IMR-90 (cell line): ENCODE data around the gene PAGE2B. TPM values are rescaled to one million over a fixed set of nuclear protein-coding genes. Genes with fewer than 3 reads are reported as not detected.

Experiments used
- ATAC-seq: fragments of 200-7000 bp; cut with Tn5 transposase; 2 replicates; pipeline ENCODE4 v1.9.1; 2020; ENCODE audit warnings: low read depth, mild to moderate bottlenecking, moderate library complexity
- BruUV-seq: library from RNA; stranded (reverse); fragments of 400-500 nt; replicated peaks from 2 replicates; lab custom pipeline; 2021; lab: Mats Ljungman, UMichigan
- CTCF ChIA-PET: fragments of 300-600 bp; formaldehyde crosslinking; extraction: SDS; loops from one replicate; lab custom pipeline; 2021; ENCODE audit warnings: antibody characterized with exemption; lab: Yijun Ruan, JAX
- POLR2A ChIA-PET: fragments of 300-600 bp; sonication (Branson Sonifier 250); formaldehyde crosslinking; loops from one replicate; lab custom pipeline; 2022; ENCODE audit warnings: antibody characterized with exemption; ENCODE audit not compliant: unreplicated experiment; lab: Charles Lee
- DNase-seq: peaks from one replicate; pipeline ENCODE4 v3.0.0; 2013
- H2AFZ ChIP-seq: replicated peaks from 2 replicates; pipeline ENCODE3; 2013; ENCODE audit warnings: low read length, mild to moderate bottlenecking; ENCODE audit not compliant: poor library complexity
- H2AK5ac ChIP-seq: 2 replicates; pipeline ENCODE4 v1.6.1; 2013; ENCODE audit warnings: low read depth, low read length, inconsistent platforms
- H2AK9ac ChIP-seq: replicated peaks from 2 replicates; pipeline ENCODE3; 2013; ENCODE audit warnings: mild to moderate bottlenecking, low read depth, low read length, moderate library complexity; ENCODE audit not compliant: poor library complexity
- H2BK120ac ChIP-seq: 2 replicates; pipeline ENCODE4 v1.6.1; 2013; ENCODE audit warnings: low read depth, low read length, inconsistent platforms
- H2BK15ac ChIP-seq: 3 replicates; pipeline ENCODE4 v1.6.1; 2013; ENCODE audit warnings: low read depth, low read length, inconsistent platforms
- H2BK20ac ChIP-seq: 2 replicates; pipeline ENCODE4 v1.6.1; 2013; ENCODE audit warnings: low read depth, mild to moderate bottlenecking, inconsistent platforms, low read length, moderate library complexity
- H2BK5ac ChIP-seq: 2 replicates; pipeline ENCODE4 v1.6.1; 2013; ENCODE audit warnings: mild to moderate bottlenecking, low read depth, low read length, inconsistent platforms; ENCODE audit not compliant: poor library complexity, severe bottlenecking
- H3K14ac ChIP-seq: replicated peaks from 2 replicates; pipeline ENCODE4 v1.6.1; 2013; ENCODE audit warnings: low read depth, low read length, inconsistent platforms
- H3K18ac ChIP-seq: 2 replicates; pipeline ENCODE4 v1.6.1; 2013; ENCODE audit warnings: low read depth, low read length, control low read depth
- H3K23ac ChIP-seq: 2 replicates; pipeline ENCODE4 v1.6.1; 2013; ENCODE audit warnings: low read depth, low read length, inconsistent platforms
- H3K27ac ChIP-seq: 2 replicates; pipeline ENCODE4 v1.5.1; 2013; ENCODE audit warnings: mild to moderate bottlenecking, control low read depth, low read length; ENCODE audit not compliant: insufficient read depth
- H3K27me3 ChIP-seq: 2 replicates; pipeline ENCODE4 v1.6.1; 2013; ENCODE audit warnings: low read length; ENCODE audit not compliant: control insufficient read depth, insufficient read depth
- H3K36me3 ChIP-seq: 2 replicates; pipeline ENCODE4 v1.6.1; 2013; ENCODE audit warnings: low read length, mixed read lengths; ENCODE audit not compliant: control insufficient read depth, insufficient read depth
- H3K4ac ChIP-seq: 2 replicates; pipeline ENCODE4 v1.6.1; 2013; ENCODE audit warnings: low read depth, low read length, inconsistent platforms
- H3K4me1 ChIP-seq: 2 replicates; pipeline ENCODE4 v1.6.1; 2013; ENCODE audit warnings: low read length, mixed read lengths; ENCODE audit not compliant: control insufficient read depth, insufficient read depth
- H3K4me2 ChIP-seq: 2 replicates; pipeline ENCODE4 v1.6.1; 2013; ENCODE audit warnings: low read depth, mild to moderate bottlenecking, control low read depth, low read length, moderate library complexity
- H3K4me3 ChIP-seq: 2 replicates; pipeline ENCODE4 v1.5.1; 2013; ENCODE audit warnings: low read depth, mild to moderate bottlenecking, control low read depth, low read length, moderate library complexity; ENCODE audit not compliant: insufficient read depth
- H3K56ac ChIP-seq: 2 replicates; pipeline ENCODE4 v1.6.1; 2013; ENCODE audit warnings: low read length, inconsistent platforms; ENCODE audit not compliant: insufficient read depth; ENCODE audit errors: extremely low read depth
- H3K79me1 ChIP-seq, 2 experiments: 2 replicates each; pipeline ENCODE4 v1.6.1; 2013; ENCODE audit warnings: low read length in 2 of 2, inconsistent platforms in 1 of 2, low read depth in 1 of 2
- H3K9ac ChIP-seq: 2 replicates; pipeline ENCODE4 v1.6.1; 2013; ENCODE audit warnings: low read depth, low read length, control low read depth
- H3K9me1 ChIP-seq: 2 replicates; pipeline ENCODE4 v1.6.1; 2013; ENCODE audit warnings: low read length, inconsistent platforms; ENCODE audit not compliant: insufficient read depth
- H3K9me3 ChIP-seq: 2 replicates; pipeline ENCODE4 v1.6.1; 2013; ENCODE audit warnings: low read length; ENCODE audit not compliant: control insufficient read depth, insufficient read depth
- H4K20me1 ChIP-seq: 2 replicates; pipeline ENCODE4 v1.6.1; 2013; ENCODE audit warnings: low read length, inconsistent platforms; ENCODE audit not compliant: insufficient read depth
- H4K5ac ChIP-seq: 2 replicates; pipeline ENCODE4 v1.6.1; 2013; ENCODE audit warnings: mild to moderate bottlenecking, low read depth, low read length, control low read depth
- H4K8ac ChIP-seq, 2 experiments: 2 replicates each; pipeline ENCODE4 v1.6.1; 2013; ENCODE audit warnings: low read depth in 2 of 2, low read length in 2 of 2, control low read depth in 1 of 2, inconsistent platforms in 1 of 2
- H4K91ac ChIP-seq: 2 replicates; pipeline ENCODE4 v1.6.1; 2013; ENCODE audit warnings: low read depth, low read length, inconsistent platforms; ENCODE audit not compliant: insufficient read depth
- MAFK ChIP-seq: IDR thresholded peaks from 2 replicates; pipeline ENCODE4 v1.6.1; 2012; ENCODE audit warnings: low read depth, low read length, improper control_type of control experiment
- RAD21 ChIP-seq: IDR thresholded peaks from 2 replicates; pipeline ENCODE4 v1.6.1; 2012; ENCODE audit warnings: low read length, improper control_type of control experiment
- RCOR1 ChIP-seq: IDR thresholded peaks from 2 replicates; pipeline ENCODE4 v1.6.1; 2012; ENCODE audit warnings: mild to moderate bottlenecking, low read length, improper control_type of control experiment; ENCODE audit not compliant: insufficient replicate concordance
- SMC3 ChIP-seq: fragments of 150-350 bp; IDR thresholded peaks from 2 replicates; pipeline ENCODE4 v1.6.1; 2016; ENCODE audit warnings: low read depth, mild to moderate bottlenecking, antibody characterized with exemption, low read length, moderate library complexity
- WGBS, 2 experiments: methylation state at CpG; one replicate each; pipeline versions ENCODE4 v1.1.5 to v1.1.7; 2013; ENCODE audit warnings: missing lambda C conversion rate in 2 of 2; ENCODE audit not compliant: insufficient read length in 1 of 2; ENCODE audit errors: extremely low coverage in 2 of 2; 5-methylcytosine and 5-hydroxymethylcytosine counted together
- dilution Hi-C: fragments of 300-500 bp; cut with HindIII; formaldehyde crosslinking; loops from one replicate; pipeline ENCODE4 v1.14.3; 2018; ENCODE audit warnings: low sequenced_read_pairs; ENCODE audit not compliant: unreplicated experiment
- in situ Hi-C: fragments of 300-500 bp; cut with MboI; formaldehyde crosslinking; loops from 3 replicates; pipeline ENCODE4 v1.14.3; 2019; ENCODE audit warnings: low sequenced_read_pairs, inconsistent platforms, mixed read lengths
- intact Hi-C: fragments of 100-400 bp; cut with micrococcal nuclease; formaldehyde crosslinking; loops from 2 replicates; pipeline ENCODE4 v1.10.0; 2022
- polyA plus RNA-seq, 3 experiments: library from polyadenylated mRNA; depleted of rRNA; stranded (reverse); fragments of >200 nt; gene quantifications; 2 replicates each; pipeline ENCODE4 v1.2.3, GENCODE V29; 2012; ENCODE audit warnings: low replicate concordance in 1 of 3
- total RNA-seq: library from RNA; depleted of rRNA; stranded (reverse); fragments of >200 nt; gene quantifications from 2 replicates; pipeline ENCODE4 v1.2.3, GENCODE V29; 2012
- TF ChIP-seq, protein P1 (sequence below): conservative IDR thresholded peaks from 2 replicates; pipeline ENCODE4 v1.5.1; 2012; ENCODE audit warnings: mild to moderate bottlenecking, low read depth, low read length, improper control_type of control experiment

The PAGE2B gene
- total and polyA plus RNA-seq, 2 of the 4 experiments (the other 2 are of a cell fraction): not detected

- no peak for TF ChIP-seq RCOR1
Observed at GRCh38 chrX:55056820-55057674, 17.8 kb upstream of the PAGE2B start (continued).

DNA sequence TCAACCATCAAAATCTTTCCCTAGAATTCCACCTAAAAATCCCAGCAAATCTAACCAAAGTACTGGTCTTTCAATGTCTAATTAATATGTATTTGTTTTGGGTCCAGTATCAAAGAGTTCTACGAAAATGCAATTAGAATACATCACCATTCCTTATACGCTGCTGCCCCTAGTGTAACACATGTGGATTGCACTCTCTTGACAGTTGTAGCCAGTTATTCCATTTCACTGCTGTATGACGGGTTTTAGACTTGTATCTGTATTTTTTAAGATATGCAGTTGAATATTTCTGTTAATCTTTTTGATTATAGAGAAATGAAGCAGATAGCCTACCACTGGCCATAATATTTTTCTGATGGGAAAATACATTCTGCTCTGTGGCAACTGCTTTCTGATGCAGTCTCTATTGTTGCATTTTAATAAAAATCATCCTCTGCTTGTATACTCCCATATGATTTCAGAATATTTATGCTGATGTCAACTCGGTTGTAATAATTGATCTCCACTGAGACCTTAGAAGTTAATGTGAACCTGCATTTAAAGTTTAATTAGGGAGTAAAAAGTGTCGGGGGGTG is 17.1 kb upstream of the PAGE2B start:
- CTCF ChIA-PET: interaction anchor here (0.6 to 1.2 kb wide), 3 partner anchors 13 to 1069 kb away, joined by 3 to 7 read pairs (median 3); no protein-coding TSS in a partner anchor

More for the DNA sequence above, 17.1 kb upstream of the PAGE2B start:
- no peaks in the 10 kb centered on the region for H3K36me3 ChIP-seq
- H2BK5ac ChIP-seq: no peak overlapping the region
- dilution Hi-C loops: no loop called here
- H3K9me1 ChIP-seq: no peaks in the 10 kb centered on the region
- H2BK120ac ChIP-seq: no peak overlapping the region
- H3K9me3 ChIP-seq: no peaks in the 10 kb centered on the region
- H3K79me1 ChIP-seq: no peaks in the 10 kb centered on the region
- BruUV-seq: no TSS peak
- H4K20me1 ChIP-seq: no peaks in the 10 kb centered on the region
- peak overlapping the region; percentile 35; the same call in 1 of the 2 replicates for H3K4me2 ChIP-seq
- no peak overlapping the region for H3K56ac ChIP-seq
- no peak overlapping the region for H3K23ac ChIP-seq
- no peak overlapping the region for H4K5ac ChIP-seq
- intact Hi-C loops: loop anchor here (1.0 to 10.0 kb wide), 2 partner anchors 166 to 813 kb away; no protein-coding TSS in a partner anchor
- no peak overlapping the region for H2BK15ac ChIP-seq
- ATAC-seq (peak; percentile 82), DNase-seq (peak; percentile 28)
- TF ChIP-seq MAFK (no peak), RAD21 (peak; percentile 85), SMC3 (peak; percentile 45)
- TF ChIP-seq, protein P1, sequence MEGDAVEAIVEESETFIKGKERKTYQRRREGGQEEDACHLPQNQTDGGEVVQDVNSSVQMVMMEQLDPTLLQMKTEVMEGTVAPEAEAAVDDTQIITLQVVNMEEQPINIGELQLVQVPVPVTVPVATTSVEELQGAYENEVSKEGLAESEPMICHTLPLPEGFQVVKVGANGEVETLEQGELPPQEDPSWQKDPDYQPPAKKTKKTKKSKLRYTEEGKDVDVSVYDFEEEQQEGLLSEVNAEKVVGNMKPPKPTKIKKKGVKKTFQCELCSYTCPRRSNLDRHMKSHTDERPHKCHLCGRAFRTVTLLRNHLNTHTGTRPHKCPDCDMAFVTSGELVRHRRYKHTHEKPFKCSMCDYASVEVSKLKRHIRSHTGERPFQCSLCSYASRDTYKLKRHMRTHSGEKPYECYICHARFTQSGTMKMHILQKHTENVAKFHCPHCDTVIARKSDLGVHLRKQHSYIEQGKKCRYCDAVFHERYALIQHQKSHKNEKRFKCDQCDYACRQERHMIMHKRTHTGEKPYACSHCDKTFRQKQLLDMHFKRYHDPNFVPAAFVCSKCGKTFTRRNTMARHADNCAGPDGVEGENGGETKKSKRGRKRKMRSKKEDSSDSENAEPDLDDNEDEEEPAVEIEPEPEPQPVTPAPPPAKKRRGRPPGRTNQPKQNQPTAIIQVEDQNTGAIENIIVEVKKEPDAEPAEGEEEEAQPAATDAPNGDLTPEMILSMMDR: peak; percentile 74
- no peak overlapping the region for H3K27ac ChIP-seq
- no peak overlapping the region for H3K9ac ChIP-seq
- H3K27me3 ChIP-seq: no peaks in the 10 kb centered on the region; the same call in 1 of the 2 replicates
- in situ Hi-C loops: no loop called here
- no peak overlapping the region for H3K14ac ChIP-seq
- H4K91ac ChIP-seq: no peak overlapping the region
- H3K4ac ChIP-seq: no peak overlapping the region
- no peak overlapping the region for H2BK20ac ChIP-seq
- H2AK9ac ChIP-seq: no peak overlapping the region
- no peak overlapping the region for H4K8ac ChIP-seq
- H2AFZ ChIP-seq: no peak overlapping the region
- H2AK5ac ChIP-seq: no peak overlapping the region
- no CpG with 5 or more reads among the region's 5 CpGs for WGBS, 2 experiments
- POLR2A ChIA-PET: no interaction called here
- no peak overlapping the region for H3K4me3 ChIP-seq
- no peaks in the 10 kb centered on the region for H3K4me1 ChIP-seq
- H3K18ac ChIP-seq: no peak overlapping the region
